ENCODE measurements around the gene ADAM19.

DNA sequence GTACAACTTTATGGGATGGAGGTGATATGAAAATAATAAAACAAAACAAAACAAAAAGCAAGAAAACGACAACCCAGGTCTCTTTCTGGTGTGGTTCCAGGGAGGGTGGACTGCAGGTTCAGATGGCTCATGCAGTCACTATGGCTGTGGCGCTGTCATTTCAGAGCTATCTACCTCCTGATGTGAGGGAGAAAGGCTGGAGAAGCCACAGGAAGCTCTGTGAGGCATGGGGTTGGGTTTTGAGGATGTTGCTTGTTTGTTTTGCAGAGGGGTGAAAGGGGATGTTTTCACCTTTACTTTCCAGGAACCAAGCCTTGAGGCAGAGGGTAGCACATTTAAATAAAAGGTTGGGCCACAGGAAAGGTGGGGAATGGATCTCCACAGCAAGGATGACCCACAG lies 96.8 kb downstream of the ADAM19 start:
- TF ChIP-seq, protein P1, sequence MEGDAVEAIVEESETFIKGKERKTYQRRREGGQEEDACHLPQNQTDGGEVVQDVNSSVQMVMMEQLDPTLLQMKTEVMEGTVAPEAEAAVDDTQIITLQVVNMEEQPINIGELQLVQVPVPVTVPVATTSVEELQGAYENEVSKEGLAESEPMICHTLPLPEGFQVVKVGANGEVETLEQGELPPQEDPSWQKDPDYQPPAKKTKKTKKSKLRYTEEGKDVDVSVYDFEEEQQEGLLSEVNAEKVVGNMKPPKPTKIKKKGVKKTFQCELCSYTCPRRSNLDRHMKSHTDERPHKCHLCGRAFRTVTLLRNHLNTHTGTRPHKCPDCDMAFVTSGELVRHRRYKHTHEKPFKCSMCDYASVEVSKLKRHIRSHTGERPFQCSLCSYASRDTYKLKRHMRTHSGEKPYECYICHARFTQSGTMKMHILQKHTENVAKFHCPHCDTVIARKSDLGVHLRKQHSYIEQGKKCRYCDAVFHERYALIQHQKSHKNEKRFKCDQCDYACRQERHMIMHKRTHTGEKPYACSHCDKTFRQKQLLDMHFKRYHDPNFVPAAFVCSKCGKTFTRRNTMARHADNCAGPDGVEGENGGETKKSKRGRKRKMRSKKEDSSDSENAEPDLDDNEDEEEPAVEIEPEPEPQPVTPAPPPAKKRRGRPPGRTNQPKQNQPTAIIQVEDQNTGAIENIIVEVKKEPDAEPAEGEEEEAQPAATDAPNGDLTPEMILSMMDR (conservative IDR thresholded peaks at IDR 0.05 in 1 of 2, IDR thresholded peaks at IDR 0.05 in 1 of 2; ENCODE audit: low read depth in 1 of 2, low read length in 2 of 2), result no peak
- TF ChIP-seq EZH2 (IDR thresholded peaks at IDR 0.05; ENCODE audit: low read length, missing control alignments), result no peak
